Measurements from ENCODE around the gene BRMS1.

The BRMS1 gene

DNA sequence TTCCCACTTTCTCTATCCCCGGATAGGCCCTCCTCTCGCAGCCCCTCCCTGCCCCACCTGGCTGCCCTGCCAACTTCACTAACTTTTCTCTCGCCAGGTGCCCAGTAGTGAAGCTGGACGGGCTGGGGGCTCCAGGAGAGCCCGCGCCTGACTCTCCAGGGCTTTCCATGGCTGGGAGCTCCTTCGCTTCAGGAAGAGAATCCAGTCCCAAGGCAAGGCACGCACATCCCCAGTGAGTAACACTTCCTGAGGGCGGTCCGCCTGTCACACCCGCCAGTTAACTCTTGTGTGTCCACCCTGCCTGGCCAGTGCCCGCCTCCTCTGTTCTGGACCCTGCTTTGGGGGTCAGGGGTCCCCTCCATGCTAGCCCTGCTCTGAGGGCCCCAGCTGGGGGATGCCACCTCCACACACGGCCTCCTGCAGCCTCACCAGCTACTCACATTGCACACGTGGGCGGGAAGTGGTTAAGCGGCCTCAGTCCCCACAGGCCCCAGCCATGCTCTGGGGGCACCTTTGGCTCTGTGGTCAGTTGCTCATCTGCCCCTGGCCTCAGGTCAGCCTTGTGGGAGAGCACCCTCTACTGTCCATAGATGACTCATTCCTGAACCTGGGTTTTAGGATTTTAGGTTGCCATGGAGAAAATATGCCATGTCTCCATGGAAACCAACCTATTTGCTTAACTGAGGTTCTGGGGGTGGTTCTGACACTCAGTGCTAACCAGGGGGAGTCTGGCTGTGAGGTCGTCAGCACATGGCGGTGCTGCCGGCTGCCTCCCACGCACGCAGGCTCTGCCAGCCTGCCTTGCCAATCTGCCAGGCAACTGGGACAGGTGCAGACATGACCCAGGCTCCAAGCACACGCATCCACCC, 8.4 kb downstream of the BRMS1 start, which contains the start of gene RIN1:
RIN1 (minus strand) TSS at position 201 of the 869 bp plus-strand sequence; CDS start at position 169, 32 bp downstream.
- DNase-seq = peak; percentile 54 to 71

DNA sequence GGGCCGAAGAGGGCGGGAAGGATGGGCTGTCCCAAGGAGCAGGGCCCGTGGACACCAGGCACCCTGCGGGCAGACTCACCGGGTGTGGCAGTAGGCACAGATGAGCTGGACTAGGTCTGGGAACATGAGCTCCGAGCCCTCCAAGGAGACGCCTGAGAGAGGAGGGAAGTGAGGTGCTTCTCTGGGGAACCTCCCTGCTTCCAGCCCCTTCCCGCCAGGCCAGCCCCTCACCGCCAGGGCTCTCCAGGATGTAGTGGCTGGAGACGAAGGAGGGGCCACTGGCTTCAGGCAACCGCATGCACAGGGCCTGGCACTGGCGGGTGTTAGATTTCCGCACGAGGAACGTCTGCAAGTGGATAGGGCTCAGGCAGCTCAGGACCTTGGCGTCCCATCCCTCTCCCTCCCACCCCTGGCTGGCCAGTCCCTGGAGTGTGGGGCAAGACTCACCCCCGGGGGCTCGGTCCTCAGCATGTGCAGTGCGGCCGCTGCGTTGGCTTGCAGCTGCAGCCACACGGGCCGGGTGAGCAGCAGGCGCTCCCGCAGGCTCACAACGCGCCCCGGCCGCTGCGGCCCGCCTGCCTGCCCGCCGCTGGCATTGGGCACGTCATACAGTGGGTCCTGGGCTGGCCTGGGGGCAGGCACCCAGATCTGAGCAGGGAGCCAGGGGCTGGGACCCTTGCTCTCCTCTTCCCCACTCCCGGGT, 9.2 kb downstream of the BRMS1 start:
- no peak for DNase-seq

DNA sequence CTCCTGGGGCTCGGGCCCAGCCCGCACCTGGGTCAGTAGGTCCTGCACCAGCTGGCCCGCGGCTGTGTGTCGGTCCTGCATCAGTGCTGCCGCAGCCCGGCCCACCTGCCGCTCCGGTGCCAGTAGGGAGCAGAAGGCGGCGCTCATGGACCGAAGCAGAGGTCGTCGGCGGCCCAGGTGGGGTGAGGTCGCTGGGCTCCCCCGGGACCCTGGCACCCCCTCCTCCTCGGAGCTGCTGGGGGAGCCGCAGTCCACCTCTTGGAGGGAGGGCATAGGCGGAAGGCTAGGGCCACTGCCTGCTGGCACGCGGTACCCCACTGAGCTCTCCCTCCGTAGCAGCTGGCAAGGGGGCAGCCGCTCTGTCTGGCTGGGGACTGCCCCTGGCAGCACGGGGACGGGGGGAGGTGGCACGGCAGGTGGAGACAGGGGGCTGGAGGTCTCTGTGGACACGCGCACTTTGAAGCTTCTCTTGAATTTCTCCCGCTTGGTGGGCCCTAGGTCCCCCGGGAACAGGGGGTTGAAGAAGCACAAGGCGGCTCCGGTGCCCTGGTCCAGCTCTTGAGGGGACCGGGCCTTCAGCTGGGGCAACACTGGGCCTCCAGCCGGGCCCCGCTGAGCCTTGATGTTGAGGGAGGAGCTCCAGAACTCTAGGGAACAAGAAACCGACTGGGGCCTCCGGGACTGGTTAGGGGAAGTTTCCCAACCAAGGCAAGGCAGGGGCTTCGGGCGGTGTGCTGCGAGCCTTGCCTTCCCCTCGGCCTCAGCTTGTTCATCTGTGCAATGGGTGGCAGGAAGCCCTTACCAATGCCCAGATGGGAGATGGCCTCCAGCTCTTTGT, 10.1 kb downstream of the BRMS1 start:
- DNase-seq = peak in 1 of 2 donors; percentile 27

DNA sequence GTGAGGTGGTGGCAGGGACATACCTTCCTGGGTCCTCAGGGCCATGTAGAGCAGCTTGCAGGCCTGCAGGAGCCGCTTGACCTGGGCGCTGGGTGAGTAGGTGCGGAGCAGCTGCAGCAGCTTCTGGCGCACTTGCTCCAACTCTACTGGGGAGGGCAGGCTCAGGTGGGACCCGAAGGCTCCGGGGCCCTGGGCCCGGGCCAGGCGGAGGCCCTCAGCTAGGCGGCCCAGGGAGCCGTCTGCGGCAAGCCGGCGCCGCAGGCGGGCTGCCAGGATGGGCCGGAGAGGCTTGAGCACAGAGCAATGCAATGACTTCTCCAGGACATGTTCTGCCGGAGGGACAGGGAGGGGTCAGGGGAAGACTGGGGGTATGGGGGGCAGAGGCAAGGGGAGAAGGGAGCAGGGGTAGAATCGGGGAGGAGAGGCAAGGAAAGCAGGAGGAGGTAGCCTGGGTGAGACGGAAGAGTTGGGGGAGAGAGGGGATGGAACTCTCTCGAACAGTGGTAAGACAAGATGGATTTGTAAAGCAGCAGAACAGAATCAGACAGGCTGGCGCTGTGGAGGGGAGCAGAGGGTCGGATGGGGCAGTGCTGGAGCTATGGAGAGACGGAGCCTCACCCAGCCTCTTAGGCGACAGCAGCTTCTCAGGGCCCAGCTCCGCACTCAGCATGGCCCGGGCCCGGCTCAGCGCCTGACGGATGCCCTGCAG, 10.9 kb downstream of the BRMS1 start:
- DNase-seq = no peak

DNA sequence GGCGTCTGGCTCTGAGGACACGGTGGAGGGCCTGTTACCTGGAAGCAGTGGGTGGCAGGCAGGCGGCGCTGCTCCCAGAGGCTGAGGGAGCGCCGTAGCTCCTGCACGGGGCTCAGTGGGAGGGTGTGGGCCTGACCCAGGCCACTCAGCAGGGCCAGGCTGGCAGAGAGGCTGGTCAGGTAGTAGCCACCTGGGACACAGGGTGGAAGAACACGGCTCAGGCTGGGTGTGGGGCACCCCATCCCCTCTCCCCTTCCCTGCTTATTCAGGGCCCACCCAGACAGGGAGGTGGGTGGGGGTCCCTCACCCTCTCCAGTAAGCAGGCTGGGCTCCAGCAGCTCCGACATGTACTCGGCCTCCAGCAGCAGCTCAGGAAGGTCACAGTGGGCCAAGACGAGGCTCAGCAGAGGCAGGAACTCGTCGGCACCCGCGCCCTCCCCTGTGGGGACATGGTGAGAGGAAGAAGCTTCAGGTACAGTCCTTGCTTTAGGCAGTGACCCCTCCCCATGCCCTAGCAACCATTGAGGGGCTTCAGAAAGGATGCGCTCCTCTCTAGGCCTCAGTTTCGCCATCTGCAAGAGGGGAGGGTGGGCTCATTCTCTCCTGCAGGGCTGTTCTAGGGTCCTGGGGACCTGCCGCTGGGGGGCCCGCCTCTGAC, 11.6 kb downstream of the BRMS1 start:
- no peak for DNase-seq

DNA sequence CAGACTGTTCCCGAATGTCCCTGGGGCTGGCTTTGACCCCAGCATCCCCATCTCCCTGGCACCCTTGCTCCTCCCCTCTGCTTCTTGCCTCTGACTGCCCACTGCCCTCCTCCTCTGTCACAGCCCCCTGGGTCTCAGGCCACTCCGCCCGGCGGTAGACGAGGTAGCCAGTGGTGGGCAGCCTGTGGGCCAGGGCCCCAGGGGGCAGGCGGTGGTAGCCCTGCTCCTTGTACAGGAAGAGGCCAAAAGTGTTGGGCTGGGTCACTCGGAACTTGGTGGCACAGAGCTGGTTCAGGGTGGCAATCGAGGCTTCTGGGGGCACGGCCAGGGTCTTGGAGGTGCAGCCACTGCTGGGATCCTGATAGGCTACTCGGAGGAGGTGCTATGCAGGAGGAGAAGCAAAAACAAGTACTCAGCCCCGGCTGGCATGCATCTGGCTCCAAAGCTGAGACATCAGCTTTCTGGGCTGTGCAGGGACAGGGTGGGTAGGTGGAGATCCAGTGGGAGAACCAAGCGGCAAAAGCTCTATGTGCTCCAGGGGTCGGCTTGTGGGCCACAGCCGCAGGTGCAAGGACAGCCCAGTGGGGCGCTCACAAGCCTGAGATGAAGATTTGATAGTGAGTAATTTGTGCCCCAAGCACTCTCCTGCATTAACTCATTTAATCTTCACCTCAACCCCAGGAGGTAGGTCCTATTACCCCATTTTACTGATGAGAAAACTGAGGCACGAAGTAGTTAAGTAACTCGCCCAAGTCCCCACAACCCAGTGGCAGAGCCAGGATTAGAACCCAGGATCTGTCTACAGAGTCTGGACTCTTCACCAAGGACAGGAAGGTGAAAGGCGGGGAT, 12.3 kb downstream of the BRMS1 start:
- DNase-seq = no peak

DNA sequence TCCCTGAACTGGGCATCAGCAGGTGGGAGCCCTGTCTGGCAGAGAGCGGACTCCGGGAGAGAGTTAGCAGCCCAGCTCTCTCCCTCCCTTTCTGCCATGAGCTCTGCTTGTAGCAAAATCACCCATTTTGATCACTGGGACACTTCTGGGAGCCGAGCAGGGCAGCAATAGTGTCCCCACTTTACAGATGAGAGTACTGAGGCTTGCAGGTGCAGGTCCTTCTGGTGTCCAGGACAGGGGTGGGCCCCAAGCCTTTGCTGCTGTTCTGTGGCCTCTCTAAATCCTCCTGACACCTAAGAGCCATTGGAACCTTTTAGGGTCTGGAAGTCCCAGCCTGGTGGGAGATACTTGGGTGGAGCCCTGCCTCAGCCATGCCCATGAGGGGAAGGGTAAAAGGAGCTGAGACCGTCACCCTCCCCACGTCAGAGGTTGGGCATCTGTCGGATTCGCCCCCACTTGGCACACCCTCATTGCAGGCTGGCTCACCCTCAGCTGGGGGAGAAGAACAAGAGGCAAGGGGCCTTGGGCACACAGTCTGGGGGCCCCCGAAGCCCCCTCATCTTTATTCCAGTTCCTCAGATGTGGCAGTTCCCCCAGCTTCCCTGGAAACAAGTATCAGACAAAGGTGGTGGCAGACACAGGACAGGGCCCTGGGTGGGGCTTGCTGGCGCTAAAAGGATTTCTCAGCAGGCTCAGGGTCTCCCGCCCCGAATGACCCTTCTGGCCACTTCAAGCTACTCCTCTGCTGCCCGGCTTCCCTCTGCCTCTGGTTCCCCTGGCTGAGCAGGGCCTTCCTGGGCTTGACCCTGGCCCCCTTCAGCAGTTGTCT, 13.1 kb downstream of the BRMS1 start:
- no peak for DNase-seq

DNA sequence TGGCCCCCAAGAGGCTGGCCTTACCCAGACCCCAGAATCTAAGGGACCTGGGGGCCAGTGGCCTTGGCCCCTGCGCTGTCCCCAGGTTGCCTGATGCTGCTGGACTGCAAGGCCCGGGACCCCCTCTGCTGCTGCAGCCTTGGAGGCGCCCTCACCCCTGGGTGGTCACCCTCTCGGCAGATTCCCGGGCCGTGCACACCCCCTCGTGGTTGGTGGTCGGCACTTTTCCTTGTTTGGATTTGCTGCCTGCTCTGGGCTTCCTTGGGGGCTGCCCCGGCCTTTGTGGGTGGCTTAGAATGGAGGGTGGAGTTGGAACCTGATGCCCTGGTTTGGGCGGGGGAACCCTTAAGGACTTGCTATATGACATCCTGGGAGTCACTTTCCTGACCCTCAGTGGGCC, 14.0 kb downstream of the BRMS1 start:
- DNase-seq = no peak

DNA sequence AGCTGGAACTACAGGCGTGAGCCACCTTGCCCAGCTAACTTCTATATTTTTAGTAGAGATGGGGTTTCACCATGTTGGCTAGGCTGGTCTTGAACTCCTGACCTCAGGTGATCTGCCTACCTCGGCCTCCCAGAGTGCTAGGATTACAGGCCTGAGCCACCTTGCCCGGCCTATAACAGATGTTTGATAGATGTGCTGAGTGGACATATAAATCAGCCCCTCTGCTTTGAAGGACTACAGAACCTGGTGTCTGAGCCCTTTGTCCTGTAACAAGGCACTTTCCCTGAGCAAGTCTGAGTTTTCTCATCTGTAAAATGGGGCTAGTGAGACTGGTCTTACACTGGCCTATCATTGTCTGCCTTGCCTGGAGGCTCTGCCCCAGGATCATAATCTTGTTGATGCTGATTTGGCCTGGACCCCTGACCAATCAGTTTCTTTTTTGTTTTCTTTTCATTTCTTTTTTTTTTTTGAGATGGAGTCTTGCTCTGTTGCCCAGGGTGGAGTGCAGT, 15.7 kb downstream of the BRMS1 start:
- no peak for DNase-seq

DNA sequence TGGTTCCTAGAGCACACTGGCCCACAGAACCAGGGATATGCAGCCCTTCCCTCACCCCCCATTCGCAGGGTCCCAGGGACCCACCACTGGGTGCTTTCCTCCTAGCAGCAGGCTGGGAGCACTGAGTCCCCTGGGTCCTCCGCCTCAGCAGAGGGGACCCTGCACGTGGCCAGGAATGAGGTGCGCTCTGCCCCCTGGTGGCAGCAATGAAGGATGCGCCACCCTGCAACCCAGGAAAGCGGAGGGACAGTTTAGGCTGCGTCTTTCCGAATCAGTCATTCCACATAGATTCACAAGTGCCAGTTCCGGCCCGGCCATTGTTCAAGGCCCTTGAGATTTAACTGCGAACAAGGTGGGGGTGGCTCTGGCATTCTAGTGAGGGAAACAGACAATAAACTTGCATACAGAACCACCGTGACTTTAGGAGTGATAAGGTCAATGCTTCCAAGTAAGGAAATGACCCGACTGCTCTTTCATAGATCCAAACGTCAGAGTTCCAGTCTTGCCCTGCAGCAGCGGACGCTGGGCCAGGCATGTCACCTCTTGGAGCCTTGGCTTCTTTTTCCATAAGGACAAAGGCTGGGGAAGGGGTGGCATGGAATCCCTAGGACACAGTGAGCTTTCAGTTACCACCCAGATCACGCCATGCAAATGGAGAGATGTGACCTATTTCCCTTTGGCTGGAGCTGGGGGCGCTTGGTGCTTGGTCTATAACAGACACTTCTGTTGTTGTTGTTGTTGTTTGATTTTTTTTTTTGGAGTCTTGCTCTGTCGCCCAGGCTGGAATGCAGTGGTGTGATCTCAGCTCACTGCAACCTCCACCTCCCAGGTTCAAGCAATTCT, 16.4 kb downstream of the BRMS1 start:
- peak; percentile 84 for DNase-seq

DNA sequence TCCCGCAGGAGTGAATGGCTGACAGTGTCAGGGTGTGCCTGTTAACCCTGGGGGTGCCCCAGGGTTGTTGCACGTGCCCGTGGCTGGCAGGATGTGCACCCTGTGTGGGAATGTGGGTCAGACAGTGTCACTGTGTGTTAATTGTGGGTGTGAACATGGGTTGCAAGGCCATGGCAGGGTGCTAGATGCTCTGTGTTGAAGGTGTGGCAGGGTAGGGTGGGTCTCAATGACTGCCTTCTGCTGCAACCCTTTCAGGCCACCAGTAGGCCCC, 16.9 kb downstream of the BRMS1 start:
- DNase-seq = peak; percentile 62 to 64

DNA sequence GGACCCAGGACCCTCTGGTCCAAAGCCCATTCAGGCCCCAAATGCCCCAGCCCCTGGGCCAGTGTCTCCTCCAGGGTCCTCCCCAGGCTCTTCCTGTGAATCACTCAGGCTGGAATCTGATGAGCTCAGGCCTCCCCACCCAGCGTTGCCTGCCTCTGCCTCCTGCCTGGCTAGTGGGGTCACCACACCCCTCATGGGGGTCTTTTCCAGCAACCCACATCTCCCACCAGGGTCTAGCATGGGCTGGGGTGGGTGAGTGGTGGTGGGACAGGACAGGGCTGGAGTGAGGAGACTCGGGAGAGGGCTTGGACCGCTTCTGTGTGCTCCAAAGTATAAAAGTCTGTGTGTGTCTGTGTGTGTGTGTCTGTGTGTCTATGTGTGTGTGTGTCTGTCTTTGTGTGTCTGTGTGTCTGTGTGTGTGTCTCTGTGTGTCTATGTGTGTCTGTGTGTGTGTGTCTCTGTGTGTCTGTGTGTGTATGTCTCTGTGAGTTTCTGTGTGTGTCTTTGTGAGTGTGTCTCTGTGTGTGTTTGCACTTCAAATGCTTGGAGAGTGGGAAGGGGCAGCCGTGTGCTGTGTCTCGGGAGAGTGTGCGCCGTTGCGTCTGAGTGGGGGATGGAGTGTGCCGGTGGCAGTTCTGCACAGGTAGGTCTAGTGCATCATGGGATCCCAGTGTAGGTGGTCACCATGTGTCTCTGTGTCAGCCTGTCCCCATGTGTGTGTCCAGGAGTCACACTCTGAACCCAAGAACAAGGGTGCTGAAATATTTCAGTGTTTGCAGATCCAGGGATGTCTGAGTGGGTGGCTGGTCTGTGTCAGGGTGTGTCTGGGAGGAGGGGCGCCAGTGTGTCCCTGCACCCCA, 17.5 kb downstream of the BRMS1 start:
- no peak for DNase-seq

DNA sequence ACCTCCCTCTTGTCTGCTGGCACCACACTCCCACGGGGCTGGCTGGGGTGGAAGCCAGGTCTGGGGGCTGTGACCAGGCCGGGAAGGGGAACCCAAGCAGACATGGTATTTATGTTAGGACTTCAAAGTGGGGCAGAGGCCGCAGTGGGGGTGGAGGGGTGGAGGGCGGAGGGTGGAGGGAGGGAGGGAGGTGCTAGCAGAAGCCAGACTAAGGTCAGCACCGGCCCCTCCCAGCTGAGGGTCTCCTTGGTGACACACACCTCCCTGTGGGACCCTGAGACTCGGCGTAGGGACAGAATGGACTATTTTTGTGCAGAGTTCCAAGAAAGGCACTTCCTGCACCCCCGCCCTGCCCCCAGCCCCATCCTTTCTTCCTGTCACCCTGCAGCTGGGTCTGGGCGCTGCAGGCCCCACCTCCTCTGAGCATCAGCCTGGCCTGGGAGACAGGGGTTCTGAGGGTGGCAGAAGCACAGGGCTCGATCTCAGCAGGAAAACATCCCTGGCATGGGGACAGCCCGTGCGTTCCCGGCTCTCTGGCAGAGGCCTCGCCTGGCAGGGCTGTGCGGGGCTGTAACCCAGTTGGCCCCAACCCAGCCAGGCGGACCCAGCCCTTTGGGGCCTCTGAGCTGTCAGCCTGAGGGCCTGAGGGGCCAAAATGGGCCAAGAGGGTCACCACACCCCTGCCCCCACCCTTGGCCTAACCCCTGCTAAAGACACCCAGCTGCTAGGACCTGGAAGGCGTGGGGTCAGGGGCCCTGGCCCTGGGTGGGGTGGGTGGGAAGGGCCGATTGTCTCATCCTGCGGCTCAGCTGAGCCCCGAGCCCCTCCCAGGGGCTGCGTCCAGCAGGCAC, 18.4 kb downstream of the BRMS1 start:
- DNase-seq = peak; percentile 29 to 31

DNA sequence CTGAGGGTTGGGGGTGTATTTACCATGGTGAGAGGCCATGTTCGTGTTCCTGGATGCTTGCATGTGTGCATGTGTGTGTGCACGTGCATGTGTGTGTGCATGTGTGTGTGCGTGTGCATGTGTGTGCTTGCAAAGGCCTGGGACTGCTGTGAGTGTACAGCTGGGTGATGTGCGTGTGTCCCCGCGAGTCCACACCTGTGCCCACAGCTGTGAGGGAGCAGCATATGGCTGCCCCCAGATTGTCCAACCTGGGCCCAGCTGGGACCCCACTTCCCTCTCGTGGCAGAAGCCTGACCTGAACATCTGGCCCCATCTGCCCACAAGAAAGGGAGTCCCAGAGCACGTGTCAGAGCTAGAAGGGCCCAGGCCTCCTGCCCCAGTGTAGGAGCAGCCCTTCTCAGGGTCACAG, 19.6 kb downstream of the BRMS1 start:
- DNase-seq = no peak

DNA sequence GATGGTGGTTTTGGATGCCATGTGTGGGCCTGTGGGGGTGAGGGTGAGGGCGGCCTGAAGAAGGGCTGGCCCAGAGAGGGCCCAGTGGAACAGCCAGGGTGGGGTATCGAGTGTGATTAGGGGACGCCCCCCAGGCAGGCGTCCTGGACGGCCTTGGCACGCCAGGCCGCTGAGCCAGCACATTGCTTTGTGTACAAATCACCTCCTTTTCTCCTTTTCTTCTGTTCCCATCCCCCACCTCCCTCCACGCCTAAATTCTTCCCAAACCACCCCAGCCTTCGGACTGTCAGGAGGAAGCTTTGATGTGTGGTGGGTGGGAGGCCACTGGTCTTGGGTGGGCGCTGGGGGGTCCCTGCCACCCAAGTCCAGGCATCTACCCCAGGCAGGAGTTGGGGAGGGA, 20.2 kb downstream of the BRMS1 start:
- DNase-seq = no peak

DNA sequence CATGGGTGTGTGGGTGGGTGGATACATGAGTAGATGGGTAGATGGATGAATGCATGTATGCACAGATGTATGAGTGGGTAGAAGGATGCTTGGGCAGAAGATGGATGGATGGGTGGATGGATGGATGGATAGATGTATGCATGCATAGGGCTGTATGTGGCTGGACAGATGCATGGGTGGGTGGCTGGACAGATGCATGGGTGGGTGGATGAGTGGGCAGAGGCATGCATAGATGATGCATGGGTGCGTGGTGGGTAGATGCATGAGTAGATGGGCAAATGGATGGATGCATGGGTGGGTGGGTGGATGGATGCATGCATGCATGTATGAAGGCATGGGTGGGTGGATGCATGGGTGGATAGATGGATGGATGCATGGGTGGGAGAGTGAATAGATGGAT, 21.2 kb downstream of the BRMS1 start:
- no peak for DNase-seq
